Neural cell (in vitro differentiated cells): ENCODE results near the gene CHMP4B. TPM values are rescaled to one million over a fixed set of nuclear protein-coding genes. Genes with fewer than 3 reads are reported as not detected.

ENCODE experiments used
- H2AFZ ChIP-seq: fragments of 200-600, 300-800 bp; sonication (generic), shearing (Covaris generic); 2 replicates; pipeline ENCODE4 v1.6.0; 2014; ENCODE audit warnings: low read depth, mild to moderate bottlenecking, antibody characterized with exemption, low read length, moderate library complexity
- H3F3A ChIP-seq: fragments of 200-600 bp; shearing (Covaris generic); 2 replicates; pipeline ENCODE4 v1.6.1; 2016; ENCODE audit warnings: mild to moderate bottlenecking, moderate library complexity, mixed read lengths, antibody characterized with exemption, low read length; ENCODE audit not compliant: insufficient read depth, poor library complexity, severe bottlenecking
- H3K27ac ChIP-seq: fragments of 200-600, 300-800 bp; sonication (generic), shearing (Covaris generic); 2 replicates; pipeline ENCODE4 v1.5.1; 2014; ENCODE audit warnings: mild to moderate bottlenecking, low read length, moderate library complexity
- H3K27me3 ChIP-seq: fragments of 300-800, 200-600 bp; sonication (generic), shearing (Covaris generic); 2 replicates; pipeline ENCODE4 v1.6.0; 2014; ENCODE audit warnings: mild to moderate bottlenecking, low read depth, low read length, moderate library complexity; ENCODE audit not compliant: insufficient read depth
- H3K36me3 ChIP-seq: fragments of 300-800, 200-600 bp; sonication (generic), shearing (Covaris generic); 2 replicates; pipeline ENCODE4 v1.5.1; 2014; ENCODE audit warnings: mild to moderate bottlenecking, antibody characterized with exemption, low read length, moderate library complexity; ENCODE audit not compliant: insufficient read depth
- H3K4me2 ChIP-seq: fragments of 300-800, 200-600 bp; sonication (generic), shearing (Covaris generic); 2 replicates; pipeline ENCODE4 v1.6.0; 2014; ENCODE audit warnings: mild to moderate bottlenecking, low read length
- H3K4me3 ChIP-seq: fragments of 300-800, 200-600 bp; sonication (generic), shearing (Covaris generic); 2 replicates; pipeline ENCODE4 v1.5.1; 2014; ENCODE audit warnings: mild to moderate bottlenecking, low read length, moderate library complexity
- H3K79me2 ChIP-seq: fragments of 200-600 bp; shearing (Covaris generic); replicated peaks from 2 replicates; pipeline ENCODE4 v1.6.0; 2014; ENCODE audit warnings: mild to moderate bottlenecking, low read length, moderate library complexity; ENCODE audit not compliant: insufficient read depth
- H3K9ac ChIP-seq: fragments of 300-800, 200-600 bp; sonication (generic), shearing (Covaris generic); 2 replicates; pipeline ENCODE4 v1.6.1; 2016; ENCODE audit warnings: mild to moderate bottlenecking, low read length, mixed read lengths
- H3K9me2 ChIP-seq: fragments of 200-600 bp; shearing (Covaris generic); 2 replicates; pipeline ENCODE4 v1.6.1; 2016; ENCODE audit warnings: mild to moderate bottlenecking, low read length, mixed read lengths; ENCODE audit not compliant: insufficient read depth
- H3K9me3 ChIP-seq: fragments of 200-600, 300-800 bp; sonication (generic), shearing (Covaris generic); 2 replicates; pipeline ENCODE4 v1.6.1; 2016; ENCODE audit warnings: mild to moderate bottlenecking, mixed run types, low read length, moderate library complexity, mixed read lengths
- H4K20me1 ChIP-seq: fragments of 200-600 bp; shearing (Covaris generic); 2 replicates; pipeline ENCODE4 v1.6.1; 2016; ENCODE audit warnings: mild to moderate bottlenecking, mixed run types; ENCODE audit not compliant: insufficient read depth
- CTCF ChIP-seq: fragments of 450-650 bp; IDR thresholded peaks from 2 replicates; pipeline ENCODE4 v1.5.1; 2014; ENCODE audit warnings: antibody characterized with exemption, mild to moderate bottlenecking, moderate library complexity; ENCODE audit not compliant: poor library complexity, severe bottlenecking
- EP300 ChIP-seq: fragments of 450-650 bp; conservative IDR thresholded peaks from 2 replicates; pipeline ENCODE4 v1.6.1; 2014; ENCODE audit warnings: antibody characterized with exemption, mild to moderate bottlenecking, moderate library complexity; ENCODE audit not compliant: poor library complexity, severe bottlenecking
- EZH2 ChIP-seq: fragments of 200-600, 300-800 bp; shearing (Covaris generic), sonication (generic); IDR thresholded peaks from 2 replicates; pipeline ENCODE4 v1.6.1; 2014; ENCODE audit warnings: antibody characterized with exemption, low read length, borderline replicate concordance, mild to moderate bottlenecking; ENCODE audit not compliant: insufficient read depth, poor library complexity, severe bottlenecking
- MXI1 ChIP-seq: fragments of 450-650 bp; conservative IDR thresholded peaks from 2 replicates; pipeline ENCODE4 v1.6.1; 2014; ENCODE audit warnings: antibody characterized with exemption, mild to moderate bottlenecking; ENCODE audit not compliant: poor library complexity, severe bottlenecking
- POLR2AphosphoS5 ChIP-seq: IDR thresholded peaks from 2 replicates; pipeline ENCODE4 v1.6.1; 2012
- RAD21 ChIP-seq: fragments of 450-650 bp; conservative IDR thresholded peaks from 2 replicates; pipeline ENCODE4 v1.6.1; 2014; ENCODE audit warnings: antibody characterized with exemption, mild to moderate bottlenecking, moderate library complexity
- REST ChIP-seq: IDR thresholded peaks from 2 replicates; pipeline ENCODE4 v1.6.1; 2012; ENCODE audit warnings: borderline replicate concordance
- SMC3 ChIP-seq: fragments of 450-650 bp; conservative IDR thresholded peaks from 2 replicates; pipeline ENCODE4 v1.6.1; 2014; ENCODE audit warnings: antibody characterized with exemption, mild to moderate bottlenecking, moderate library complexity; ENCODE audit not compliant: poor library complexity
- TAF1 ChIP-seq: IDR thresholded peaks from 2 replicates; pipeline ENCODE4 v1.6.1; 2012; ENCODE audit warnings: low read depth
- polyA plus RNA-seq: library from polyadenylated mRNA; depleted of rRNA; stranded (reverse); fragments of >200 nt; gene quantifications from 2 replicates; pipeline ENCODE4 v1.2.3, GENCODE V29; 2014

CHMP4B gene
- polyA plus RNA-seq, 1 donor from 2014 or later: 83.8 TPM

- Histone ChIP-seq H3K27me3 (no peaks in the 10 kb centered on the region), H3K9me2 (no peaks in the 10 kb centered on the region), H3K79me2 (peaks cover 4% of the 10 kb centered on the region), H3K9ac (no peak overlapping the region), H2AFZ (no peak overlapping the region), H3K27ac (no peak overlapping the region), H3K36me3 (no peaks in the 10 kb centered on the region), H4K20me1 (no peaks in the 10 kb centered on the region), H3K4me3 (no peak overlapping the region), H3K4me2 (no peak overlapping the region), H3F3A (no peaks in the 10 kb centered on the region), H3K9me3 (no peaks in the 10 kb centered on the region)
- TF ChIP-seq EP300 (no peak), EZH2 (no peak), POLR2AphosphoS5 (no peak), REST (no peak), SMC3 (no peak), CTCF (no peak), RAD21 (no peak), MXI1 (no peak), TAF1 (no peak)
Observed at GRCh38 chr20:33847006-33847405, 35.9 kb downstream of the CHMP4B start.

- H2AFZ ChIP-seq: no peak overlapping the region
- no peak overlapping the region for H3K27ac ChIP-seq
- no peaks in the 10 kb centered on the region for H4K20me1 ChIP-seq
- no peaks in the 10 kb centered on the region for H3K9me2 ChIP-seq
- TF ChIP-seq EZH2: no peak
- no peak for TF ChIP-seq EP300
- no peak for TF ChIP-seq CTCF
- no peak for TF ChIP-seq MXI1
- no peak for TF ChIP-seq POLR2AphosphoS5
- no peak for TF ChIP-seq TAF1
- TF ChIP-seq REST: no peak
- TF ChIP-seq RAD21: no peak
- no peak for TF ChIP-seq SMC3
- no peaks in the 10 kb centered on the region for H3K9me3 ChIP-seq
- H3K4me2 ChIP-seq: no peak overlapping the region
- no peak overlapping the region for H3K4me3 ChIP-seq
- no peaks in the 10 kb centered on the region for H3K36me3 ChIP-seq
- no peaks in the 10 kb centered on the region for H3K79me2 ChIP-seq
- no peak overlapping the region for H3K9ac ChIP-seq
- no peaks in the 10 kb centered on the region for H3K27me3 ChIP-seq
- H3F3A ChIP-seq: no peaks in the 10 kb centered on the region
Observed at GRCh38 chr20:33848391-33848790, 37.2 kb downstream of the CHMP4B start.
